ENCODE results near the gene PIK3R2.

DNA sequence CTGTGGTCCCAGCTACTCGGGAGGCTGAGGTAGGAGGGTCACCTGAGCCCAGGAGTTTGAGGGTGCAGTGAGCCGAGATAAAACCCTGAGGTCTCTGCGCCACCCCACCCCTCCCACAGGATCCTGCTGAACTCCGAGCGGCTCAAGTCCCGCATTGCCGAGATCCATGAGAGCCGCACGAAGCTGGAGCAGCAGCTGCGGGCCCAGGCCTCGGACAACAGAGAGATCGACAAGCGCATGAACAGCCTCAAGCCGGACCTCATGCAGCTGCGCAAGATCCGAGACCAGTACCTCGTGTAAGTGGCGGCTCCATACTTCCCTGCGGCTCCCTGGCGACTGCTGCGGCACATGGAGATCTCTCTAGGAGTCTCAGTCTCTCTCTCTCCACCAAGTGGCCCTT is 14.0 kb downstream of the PIK3R2 start:
- TF ChIP-seq CTCF (IDR thresholded peaks at IDR 0.05) (no peak), POLR2AphosphoS5 (IDR thresholded peaks at IDR 0.05) (no peak), POLR2A (IDR thresholded peaks at IDR 0.05) (no peak)

Measured in sigmoid colon (tissue), 4 donors.